IPS DF 6.9 (cell line): Measurements from ENCODE around the gene FBXW7.

Source experiments
- DNase-seq: peaks from one replicate; pipeline ENCODE4 v3.0.0-alpha.2; 2013; ENCODE audit warnings: low read depth, low spot score
- H3K27ac ChIP-seq: one replicate; pipeline ENCODE4 v1.5.1; 2013; ENCODE audit warnings: low read length, control low read depth
- H3K27me3 ChIP-seq: 2 replicates; pipeline ENCODE4 v1.6.1; 2013; ENCODE audit warnings: mild to moderate bottlenecking, low read length; ENCODE audit not compliant: control insufficient read depth, insufficient read depth
- H3K36me3 ChIP-seq: 2 replicates; pipeline ENCODE4 v1.6.1; 2013; ENCODE audit warnings: low read length; ENCODE audit not compliant: control insufficient read depth, insufficient read depth
- H3K4me1 ChIP-seq: 2 replicates; pipeline ENCODE4 v1.6.1; 2013; ENCODE audit warnings: low read length; ENCODE audit not compliant: control insufficient read depth, insufficient read depth
- H3K4me3 ChIP-seq: 2 replicates; pipeline ENCODE4 v1.5.1; 2013; ENCODE audit warnings: mild to moderate bottlenecking, low read length
- H3K9me3 ChIP-seq: 2 replicates; pipeline ENCODE4 v1.6.1; 2013; ENCODE audit warnings: low read length, inconsistent platforms; ENCODE audit not compliant: control insufficient read depth, insufficient read depth
- WGBS: extraction: QIAGEN DNeasy Blood & Tissue Kit; methylation state at CpG from one replicate; pipeline ENCODE4 v1.1.7; 2013; ENCODE audit warnings: mixed read lengths, missing lambda C conversion rate; ENCODE audit not compliant: insufficient read length, insufficient coverage; 5-methylcytosine and 5-hydroxymethylcytosine counted together

FBXW7 gene, protein sequence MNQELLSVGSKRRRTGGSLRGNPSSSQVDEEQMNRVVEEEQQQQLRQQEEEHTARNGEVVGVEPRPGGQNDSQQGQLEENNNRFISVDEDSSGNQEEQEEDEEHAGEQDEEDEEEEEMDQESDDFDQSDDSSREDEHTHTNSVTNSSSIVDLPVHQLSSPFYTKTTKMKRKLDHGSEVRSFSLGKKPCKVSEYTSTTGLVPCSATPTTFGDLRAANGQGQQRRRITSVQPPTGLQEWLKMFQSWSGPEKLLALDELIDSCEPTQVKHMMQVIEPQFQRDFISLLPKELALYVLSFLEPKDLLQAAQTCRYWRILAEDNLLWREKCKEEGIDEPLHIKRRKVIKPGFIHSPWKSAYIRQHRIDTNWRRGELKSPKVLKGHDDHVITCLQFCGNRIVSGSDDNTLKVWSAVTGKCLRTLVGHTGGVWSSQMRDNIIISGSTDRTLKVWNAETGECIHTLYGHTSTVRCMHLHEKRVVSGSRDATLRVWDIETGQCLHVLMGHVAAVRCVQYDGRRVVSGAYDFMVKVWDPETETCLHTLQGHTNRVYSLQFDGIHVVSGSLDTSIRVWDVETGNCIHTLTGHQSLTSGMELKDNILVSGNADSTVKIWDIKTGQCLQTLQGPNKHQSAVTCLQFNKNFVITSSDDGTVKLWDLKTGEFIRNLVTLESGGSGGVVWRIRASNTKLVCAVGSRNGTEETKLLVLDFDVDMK

DNA sequence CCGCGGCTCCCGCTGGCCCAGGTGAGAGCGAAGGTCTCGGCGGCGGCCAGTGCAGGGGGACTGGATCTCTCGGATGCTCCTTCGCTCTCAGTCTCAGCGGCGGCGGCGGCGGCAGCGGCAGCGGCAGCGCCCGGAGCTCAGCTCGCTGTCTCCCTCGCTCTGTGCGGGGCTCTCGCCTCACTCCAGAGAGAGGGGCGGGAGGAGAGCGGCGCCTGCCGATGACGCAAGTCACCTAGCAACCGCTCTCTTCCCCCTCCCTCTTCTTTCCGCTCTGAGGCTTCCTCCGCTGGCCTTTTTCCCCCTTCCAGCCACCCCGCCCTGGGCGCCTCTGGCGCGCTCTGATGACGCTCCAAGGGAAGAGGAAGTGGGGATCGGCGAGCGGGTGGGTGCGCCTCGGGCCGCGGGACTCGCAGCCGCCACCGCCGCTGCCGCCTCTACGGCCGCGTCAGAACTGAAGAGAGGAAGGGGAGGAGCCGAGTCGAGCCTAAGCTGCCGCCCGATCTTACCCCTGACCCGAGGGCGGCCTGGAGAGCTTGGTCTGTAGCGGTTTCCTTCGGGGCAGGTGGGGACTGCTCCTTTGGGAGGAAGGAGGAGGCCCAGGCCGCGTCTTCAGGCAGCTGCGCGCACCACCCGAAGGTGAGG is at the start of gene FBXW7:
Gene FBXW7 (minus strand): TSS at position 190 of the 642 bp plus-strand sequence. CDS start 124,289 bp downstream, outside the sequence.
- peaks cover 4% of the 10 kb centered on the region; the same call in 1 of the 2 replicates for H3K36me3 ChIP-seq
- H3K27ac ChIP-seq = no peak within 1 kb of the TSS
- no CpG with 5 or more reads among the region's 63 CpGs for WGBS

DNA sequence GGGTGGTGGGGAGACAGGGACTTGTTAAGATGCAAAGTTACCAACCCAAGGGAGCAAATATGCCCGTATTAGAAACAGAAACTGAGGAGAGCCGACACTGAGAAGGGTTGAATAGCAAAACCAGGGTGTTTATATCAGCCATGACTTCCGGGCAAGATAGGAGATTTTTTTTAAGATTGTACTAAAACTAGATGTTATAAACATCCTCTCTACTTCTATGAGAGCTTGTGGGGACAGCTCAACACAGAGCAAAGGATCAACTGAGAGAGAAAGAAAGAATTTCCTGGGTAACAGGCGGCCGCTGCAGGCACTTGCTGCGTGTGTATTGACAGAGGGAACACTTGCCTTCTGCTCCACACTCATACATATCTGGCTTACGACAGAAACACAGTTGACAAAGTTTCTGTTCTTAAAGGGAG is 49.1 kb upstream of the FBXW7 start:
- no peak for DNase-seq
- WGBS = no CpG with 5 or more reads among the region's 7 CpGs
- no peaks in the 10 kb centered on the region for H3K9me3 ChIP-seq
- no peaks in the 10 kb centered on the region for H3K36me3 ChIP-seq
- H3K4me1 ChIP-seq = no peaks in the 10 kb centered on the region
- H3K27me3 ChIP-seq = no peaks in the 10 kb centered on the region
- no peak overlapping the region for H3K27ac ChIP-seq
- H3K4me3 ChIP-seq = no peak overlapping the region

More for the DNA sequence above, at the start of gene FBXW7:
- Histone ChIP-seq H3K9me3 (no peaks in the 10 kb centered on the region; the same call in 1 of the 2 replicates), H3K4me1 (peaks cover 1% of the 10 kb centered on the region; the same call in 1 of the 2 replicates), H3K27me3 (no peaks in the 10 kb centered on the region), H3K4me3 (peak within 1 kb of the TSS; percentile 97)
- peak; percentile 96 for DNase-seq

DNA sequence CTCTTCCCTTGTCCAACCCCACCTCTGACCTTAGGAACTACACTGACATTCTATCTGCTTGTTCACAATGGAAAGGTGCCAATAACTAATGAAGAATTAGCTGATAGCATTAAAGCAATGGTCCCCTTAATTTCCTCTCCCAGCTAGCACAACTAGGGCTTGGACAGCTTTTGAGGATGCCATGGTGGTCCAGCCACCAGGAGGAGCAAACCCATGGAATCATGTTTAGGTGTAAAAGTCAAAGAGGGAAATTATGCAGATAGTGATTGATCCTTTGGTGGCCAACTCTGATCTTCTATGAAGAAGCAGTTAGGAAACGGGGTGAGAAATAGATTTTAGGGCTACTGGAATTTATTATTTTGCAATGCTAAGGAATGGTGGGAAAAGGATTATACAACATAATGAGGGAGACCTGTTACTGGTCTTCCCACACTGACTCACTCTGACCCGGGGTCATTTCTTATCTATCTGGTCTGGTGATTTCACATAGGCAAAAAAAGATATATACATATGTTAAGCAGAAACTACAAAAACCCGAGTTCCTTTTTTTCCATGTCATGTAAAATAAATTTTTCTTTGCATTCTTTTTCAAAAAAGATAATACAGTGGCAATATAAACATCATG is 45.8 kb upstream of the FBXW7 start:
- H3K27me3 ChIP-seq = no peaks in the 10 kb centered on the region
- no peak overlapping the region for H3K4me3 ChIP-seq
- DNase-seq = no peak
- no peaks in the 10 kb centered on the region for H3K36me3 ChIP-seq
- WGBS = no CpG with 5 or more reads among the region's 3 CpGs
- no peak overlapping the region for H3K27ac ChIP-seq
- no peaks in the 10 kb centered on the region; the same call in 1 of the 2 replicates for H3K4me1 ChIP-seq
- no peaks in the 10 kb centered on the region for H3K9me3 ChIP-seq

DNA sequence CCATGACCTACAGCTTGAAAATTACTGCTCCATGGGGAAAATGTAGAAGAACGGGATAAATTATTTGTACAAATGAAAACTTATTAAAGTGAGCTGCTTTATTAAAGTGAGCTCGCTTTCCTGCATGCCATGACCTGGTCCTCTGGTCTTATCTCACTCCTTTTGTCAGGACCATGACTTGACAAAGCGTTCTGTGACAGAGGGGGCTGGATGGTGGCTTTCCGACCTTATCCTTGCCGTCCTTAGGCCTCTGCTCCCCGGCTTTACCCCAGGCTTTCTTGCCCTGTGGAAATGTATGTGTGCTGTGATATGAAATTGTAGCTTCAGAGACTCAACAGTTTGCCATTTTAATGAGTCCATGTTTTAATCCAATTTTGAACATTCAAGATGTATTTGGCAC is 44.0 kb upstream of the FBXW7 start:
- H3K36me3 ChIP-seq = no peaks in the 10 kb centered on the region
- no CpG with 5 or more reads among the region's 6 CpGs for WGBS
- H3K27me3 ChIP-seq = no peaks in the 10 kb centered on the region
- no peaks in the 10 kb centered on the region; the same call in 1 of the 2 replicates for H3K4me1 ChIP-seq
- H3K9me3 ChIP-seq = no peaks in the 10 kb centered on the region
- H3K27ac ChIP-seq = no peak overlapping the region
- H3K4me3 ChIP-seq = no peak overlapping the region
- DNase-seq = no peak

DNA sequence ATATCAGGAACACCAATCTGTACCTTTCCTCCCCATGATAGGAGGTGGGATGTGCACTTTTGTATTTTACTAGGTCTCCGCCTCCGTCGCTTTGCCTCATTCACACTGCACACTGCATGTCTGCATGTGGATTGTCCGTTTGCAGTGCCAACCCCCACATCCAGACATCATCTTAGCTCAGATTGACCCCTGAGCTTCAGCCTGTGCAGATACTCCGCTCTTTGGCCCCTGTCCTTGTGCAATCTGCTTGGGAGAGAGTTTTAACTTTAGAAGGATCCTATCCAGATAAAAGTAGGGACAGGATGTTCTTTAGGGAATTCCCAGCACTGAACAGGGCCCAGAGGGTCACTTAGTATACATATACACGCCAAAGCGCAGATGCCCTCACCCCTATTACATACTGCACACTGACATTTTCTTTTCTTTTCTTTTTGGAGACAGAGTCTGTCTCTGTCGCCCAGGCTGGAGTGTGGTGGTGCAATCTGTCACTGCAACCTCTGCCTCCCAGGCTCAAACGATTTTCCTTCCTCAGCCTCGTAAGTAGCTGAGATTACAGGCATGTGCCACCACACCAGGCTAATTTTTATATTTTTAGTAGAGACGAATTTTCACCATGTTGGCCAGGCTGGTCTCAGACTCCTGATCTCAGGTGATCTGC is 43.3 kb upstream of the FBXW7 start:
- H3K4me1 ChIP-seq = no peaks in the 10 kb centered on the region; the same call in 1 of the 2 replicates
- DNase-seq = no peak
- H3K36me3 ChIP-seq = no peaks in the 10 kb centered on the region
- no peaks in the 10 kb centered on the region for H3K27me3 ChIP-seq
- no peak overlapping the region for H3K4me3 ChIP-seq
- no peak overlapping the region for H3K27ac ChIP-seq
- WGBS = no CpG with 5 or more reads among the region's 11 CpGs
- no peaks in the 10 kb centered on the region for H3K9me3 ChIP-seq

DNA sequence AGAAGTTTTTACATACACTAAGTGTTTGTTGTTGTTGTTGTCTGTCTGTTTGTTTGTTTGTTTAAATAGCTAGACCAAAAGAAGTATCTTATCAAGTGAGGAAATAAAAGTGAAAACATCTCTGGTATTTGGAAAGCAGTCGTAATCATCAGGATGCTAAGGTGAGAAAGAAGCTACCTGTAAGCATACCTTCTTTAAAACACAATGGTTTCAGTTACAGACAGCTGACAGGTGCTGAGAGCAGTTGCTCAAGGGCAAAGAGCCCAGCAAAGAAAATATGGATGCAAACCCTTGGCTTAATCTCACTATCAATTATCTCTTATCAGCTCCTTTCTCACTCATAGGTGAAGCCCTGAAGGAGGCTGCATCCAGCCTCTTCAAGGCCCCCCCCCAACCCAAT is 42.8 kb upstream of the FBXW7 start:
- Histone ChIP-seq H3K4me1 (no peaks in the 10 kb centered on the region; the same call in 1 of the 2 replicates), H3K36me3 (no peaks in the 10 kb centered on the region), H3K27ac (no peak overlapping the region), H3K4me3 (no peak overlapping the region), H3K27me3 (no peaks in the 10 kb centered on the region), H3K9me3 (no peaks in the 10 kb centered on the region)
- WGBS = no CpG with 5 or more reads among the region's 1 CpG
- DNase-seq = no peak

DNA sequence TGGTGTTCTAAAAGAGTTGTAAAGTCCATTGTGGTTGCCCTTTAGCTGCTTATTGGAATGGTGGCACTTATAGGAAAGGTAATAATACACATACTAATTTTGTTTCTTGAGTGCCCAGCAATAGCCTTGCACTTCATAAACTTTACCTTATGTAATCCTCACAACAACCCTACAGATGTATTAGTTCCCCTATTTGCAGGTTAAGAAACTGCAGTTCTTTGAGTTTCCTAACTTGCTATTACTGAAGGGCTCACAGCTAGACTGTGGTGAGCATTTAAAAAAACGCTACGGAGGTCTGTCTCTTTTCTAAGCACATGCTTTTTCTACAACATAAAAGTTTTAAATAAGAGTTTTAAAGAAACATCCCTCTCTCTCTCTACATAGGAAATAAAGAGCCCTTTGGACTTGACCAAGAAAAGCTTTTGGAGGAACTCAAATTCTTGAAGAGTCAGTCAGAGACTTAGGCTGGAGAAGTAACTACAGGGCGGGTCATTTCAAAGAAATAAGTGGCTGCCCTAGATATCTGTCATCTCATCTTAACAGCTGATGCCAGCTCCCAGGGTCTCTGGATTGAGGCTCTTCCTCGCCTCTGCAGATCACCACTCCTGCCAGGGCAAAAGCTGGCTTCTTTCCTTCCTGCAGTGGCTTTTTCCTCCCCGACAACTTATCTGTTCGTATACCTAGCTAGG is 42.0 kb upstream of the FBXW7 start:
- Histone ChIP-seq H3K4me3 (no peak overlapping the region), H3K4me1 (no peaks in the 10 kb centered on the region; the same call in 1 of the 2 replicates), H3K9me3 (no peaks in the 10 kb centered on the region), H3K36me3 (no peaks in the 10 kb centered on the region), H3K27ac (no peak overlapping the region), H3K27me3 (no peaks in the 10 kb centered on the region)
- DNase-seq = no peak
- WGBS = no CpG with 5 or more reads among the region's 6 CpGs

DNA sequence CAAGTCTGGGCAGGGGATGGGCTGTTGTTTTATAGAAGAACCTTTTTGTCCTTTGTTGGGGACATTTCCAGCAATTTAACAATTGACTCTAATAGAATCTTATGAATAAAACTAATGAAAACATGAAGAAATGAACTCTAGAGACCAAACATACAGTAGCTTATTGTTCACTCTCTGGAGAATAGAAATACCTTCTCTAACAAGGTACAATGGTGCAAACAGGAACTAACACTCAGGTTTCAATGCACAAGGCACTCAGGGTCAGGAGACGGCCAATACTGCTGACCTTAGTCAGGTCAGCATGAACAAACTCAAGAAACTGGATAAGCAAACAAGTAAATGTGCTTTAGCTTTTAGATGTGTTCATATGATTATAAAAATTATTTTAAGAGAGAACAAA is 39.6 kb upstream of the FBXW7 start:
- Histone ChIP-seq H3K4me1 (no peaks in the 10 kb centered on the region; the same call in 1 of the 2 replicates), H3K36me3 (no peaks in the 10 kb centered on the region), H3K4me3 (no peak overlapping the region), H3K9me3 (no peaks in the 10 kb centered on the region), H3K27me3 (peaks cover under 1% of the 10 kb centered on the region; the same call in 1 of the 2 replicates), H3K27ac (no peak overlapping the region)
- WGBS = no CpG with 5 or more reads among the region's 1 CpG
- no peak for DNase-seq

DNA sequence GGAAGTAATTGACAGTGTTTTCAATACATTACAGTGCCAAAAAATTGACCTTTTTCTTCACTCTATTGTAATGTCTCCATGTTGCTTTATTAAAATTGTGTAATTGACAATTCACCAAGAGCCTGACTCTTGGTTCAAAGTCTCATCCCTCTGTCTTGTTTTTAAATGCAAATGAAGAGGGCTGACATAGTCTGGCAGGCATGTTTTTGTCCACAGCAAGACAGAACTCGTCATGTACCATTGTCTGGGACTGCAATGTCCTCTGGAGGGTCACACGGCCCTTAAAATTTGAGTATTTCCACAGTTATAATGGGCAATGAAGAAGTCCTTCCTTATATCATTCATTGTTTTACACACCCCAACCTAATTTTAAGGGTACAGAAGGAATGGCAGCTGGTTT is 38.0 kb upstream of the FBXW7 start:
- no peak overlapping the region for H3K4me3 ChIP-seq
- DNase-seq = no peak
- no peaks in the 10 kb centered on the region; the same call in 1 of the 2 replicates for H3K4me1 ChIP-seq
- H3K9me3 ChIP-seq = no peaks in the 10 kb centered on the region
- H3K36me3 ChIP-seq = no peaks in the 10 kb centered on the region
- no peak overlapping the region for H3K27ac ChIP-seq
- H3K27me3 ChIP-seq = peaks cover 1% of the 10 kb centered on the region; the same call in 1 of the 2 replicates
- no CpG with 5 or more reads among the region's 2 CpGs for WGBS
